Endodermal cell (in vitro differentiated cells): ENCODE results near the gene OTOS. TPM values are rescaled to one million over a fixed set of nuclear protein-coding genes. Genes with fewer than 3 reads are reported as not detected.
A peak's percentile ranks its signal among the peaks of the same experiment; 100 is the strongest.

ENCODE experiments used
- DNase-seq: peaks from one replicate; pipeline ENCODE4 v3.0.0-alpha.2; 2017
- H3K27ac ChIP-seq: 2 replicates; pipeline ENCODE4 v1.5.1; 2013; ENCODE audit warnings: mild to moderate bottlenecking, low read depth, low read length, moderate library complexity
- H3K27me3 ChIP-seq: 2 replicates; pipeline ENCODE4 v1.6.1; 2013; ENCODE audit warnings: mild to moderate bottlenecking, low read length, moderate library complexity; ENCODE audit not compliant: insufficient read depth, control insufficient read depth, poor library complexity, severe bottlenecking
- H3K36me3 ChIP-seq: 2 replicates; pipeline ENCODE4 v1.7.0; 2013; ENCODE audit warnings: mild to moderate bottlenecking, low read length, moderate library complexity; ENCODE audit not compliant: control insufficient read depth, insufficient read depth
- H3K4me1 ChIP-seq: one replicate; pipeline ENCODE4 v1.7.0; 2013; ENCODE audit warnings: low read length; ENCODE audit not compliant: control insufficient read depth, insufficient read depth
- H3K4me3 ChIP-seq: 2 replicates; pipeline ENCODE4 v1.5.1; 2013; ENCODE audit warnings: mild to moderate bottlenecking, low read length, moderate library complexity
- H3K9ac ChIP-seq: 2 replicates; pipeline ENCODE4 v1.6.1; 2013; ENCODE audit warnings: mild to moderate bottlenecking, low read length, moderate library complexity; ENCODE audit not compliant: poor library complexity, severe bottlenecking; ENCODE audit errors: extremely low read depth
- H3K9me3 ChIP-seq: 2 replicates; pipeline ENCODE4 v1.6.1; 2013; ENCODE audit warnings: mild to moderate bottlenecking, low read length, moderate library complexity; ENCODE audit not compliant: control insufficient read depth
- H3K27ac Mint-ChIP-seq: 2 replicates; pipeline ENCODE4 v1.8.0; 2020; ENCODE audit warnings: mixed read lengths
- H3K27me3 Mint-ChIP-seq: 2 replicates; pipeline ENCODE4 v1.8.0; 2021; ENCODE audit warnings: mild to moderate bottlenecking, mixed read lengths; ENCODE audit not compliant: insufficient read depth
- H3K36me3 Mint-ChIP-seq: 2 replicates; pipeline ENCODE4 v1.8.0; 2020; ENCODE audit warnings: low read depth, mixed read lengths
- H3K4me1 Mint-ChIP-seq: 2 replicates; pipeline ENCODE4 v1.8.0; 2020; ENCODE audit warnings: mixed read lengths
- H3K4me3 Mint-ChIP-seq: 2 replicates; pipeline ENCODE4 v1.8.0; 2020; ENCODE audit warnings: mild to moderate bottlenecking, moderate library complexity, mixed read lengths
- H3K9me3 Mint-ChIP-seq: 2 replicates; pipeline ENCODE4 v1.8.0; 2020; ENCODE audit warnings: mild to moderate bottlenecking, mixed read lengths
- CTCF ChIP-seq: fragments of 200-600 bp; sonication (generic); conservative IDR thresholded peaks from 2 replicates; pipeline ENCODE4 v1.5.0; 2021; ENCODE audit warnings: antibody characterized with exemption, mild to moderate bottlenecking
- WGBS, 2 experiments: methylation state at CpG; one replicate each; pipeline versions ENCODE4 v1.1.5 to v1.1.7; 2013; ENCODE audit warnings: missing lambda C conversion rate in 2 of 2, mixed read lengths in 1 of 2; ENCODE audit not compliant: insufficient coverage in 1 of 2, insufficient read length in 1 of 2; 5-methylcytosine and 5-hydroxymethylcytosine counted together
- total RNA-seq, 2 donors: library from RNA; stranded (reverse); fragmentation: NEBNext Ultra II Directional in 1 of 2; extraction: Animal tissue kit (Norgen Biotek cat#: 25700) in 1 of 2; gene quantifications; 2 replicates in 1 of 2; 3 replicates in 1 of 2; pipeline ENCODE4 v1.2.1, GENCODE V29; 2021

OTOS gene
- total RNA-seq, 2 donors from 2014 or later = not detected

DNA sequence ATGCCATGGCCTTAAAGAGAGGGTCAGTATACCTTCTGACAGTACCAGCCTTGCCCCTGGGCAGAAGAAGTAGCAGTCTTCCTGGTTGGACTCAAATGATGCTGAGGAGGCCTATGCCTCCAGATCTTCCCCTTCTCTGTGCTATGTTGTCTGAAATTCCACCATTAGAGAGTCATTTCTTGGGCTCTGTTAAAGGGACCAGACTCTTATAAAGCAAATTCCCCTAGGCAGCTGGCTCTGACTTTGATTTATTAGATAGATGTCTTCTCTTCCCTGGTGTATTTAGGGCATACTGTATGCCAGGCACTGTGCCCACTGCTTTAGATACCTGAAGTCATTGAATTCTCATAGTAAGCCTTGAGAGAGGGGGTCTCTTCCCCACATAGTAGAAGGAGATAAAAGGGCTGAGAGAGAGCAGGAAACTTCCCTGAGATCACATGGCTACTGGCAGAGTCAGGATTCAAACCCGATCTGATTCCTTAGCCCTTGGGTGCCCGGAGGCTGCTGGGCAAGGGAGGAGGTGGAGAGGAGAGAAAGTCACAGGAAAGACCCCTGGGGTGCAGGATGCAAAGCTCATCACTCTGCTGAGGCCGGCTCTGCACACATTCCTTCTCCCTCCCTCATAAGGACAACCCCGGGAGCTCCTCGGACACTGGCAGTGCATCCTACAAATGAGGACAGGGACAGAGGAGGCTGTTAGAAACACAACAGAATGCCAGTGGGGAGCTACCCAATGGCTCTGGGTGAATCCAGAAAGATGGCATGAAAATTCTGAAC is 27.4 kb downstream of the OTOS start:
- WGBS, 2 experiments = 56 to 60% methylated on average over 2 to 5 of the region's 5 CpGs
- no peak overlapping the region for H3K4me3 Mint-ChIP-seq
- H3K27me3 Mint-ChIP-seq = peaks cover 3% of the 10 kb centered on the region

GRCh38 chr2:240111253-240111652 is 29.2 kb downstream of the OTOS start:
- DNase-seq = no peak
- peaks cover 3% of the 10 kb centered on the region for H3K4me1 Mint-ChIP-seq
- no peaks in the 10 kb centered on the region for H3K36me3 ChIP-seq
- 93 to 95% methylated on average over 9 to 10 of the region's 10 CpGs for WGBS, 2 experiments
- no peak overlapping the region for H3K4me3 Mint-ChIP-seq
- H3K27ac Mint-ChIP-seq = no peak overlapping the region
- no peak overlapping the region for H3K9ac ChIP-seq
- H3K4me3 ChIP-seq = no peak overlapping the region
- no peak overlapping the region for H3K27ac ChIP-seq
- peaks cover 10% of the 10 kb centered on the region for H3K27me3 Mint-ChIP-seq
- H3K27me3 ChIP-seq = no peaks in the 10 kb centered on the region
- no peak for TF ChIP-seq CTCF
- H3K9me3 Mint-ChIP-seq = no peaks in the 10 kb centered on the region
- no peaks in the 10 kb centered on the region for H3K4me1 ChIP-seq
- H3K36me3 Mint-ChIP-seq = no peaks in the 10 kb centered on the region
- no peaks in the 10 kb centered on the region for H3K9me3 ChIP-seq

More for the DNA sequence above, 27.4 kb downstream of the OTOS start:
- Mint-ChIP-seq H3K4me1 (peaks cover 3% of the 10 kb centered on the region), H3K9me3 (no peaks in the 10 kb centered on the region), H3K27ac (no peak overlapping the region), H3K36me3 (no peaks in the 10 kb centered on the region)
- H3K27ac ChIP-seq = no peak overlapping the region
- TF ChIP-seq CTCF = no peak
- DNase-seq = peak; percentile 80
- H3K36me3 ChIP-seq = no peaks in the 10 kb centered on the region
- H3K9me3 ChIP-seq = no peaks in the 10 kb centered on the region
- H3K4me1 ChIP-seq = no peaks in the 10 kb centered on the region
- no peak overlapping the region for H3K4me3 ChIP-seq
- H3K9ac ChIP-seq = no peak overlapping the region
- H3K27me3 ChIP-seq = no peaks in the 10 kb centered on the region

- no peak overlapping the region for H3K4me3 Mint-ChIP-seq
- H3K4me1 Mint-ChIP-seq = peaks cover 3% of the 10 kb centered on the region
- TF ChIP-seq CTCF = no peak
- WGBS, 2 experiments = 87% methylated on average over 5 to 11 of the region's 11 CpGs
- no peaks in the 10 kb centered on the region for H3K4me1 ChIP-seq
- H3K9me3 Mint-ChIP-seq = no peaks in the 10 kb centered on the region
- no peak overlapping the region for H3K27ac Mint-ChIP-seq
- no peak overlapping the region for H3K9ac ChIP-seq
- H3K36me3 ChIP-seq = no peaks in the 10 kb centered on the region
- no peaks in the 10 kb centered on the region for H3K9me3 ChIP-seq
- no peaks in the 10 kb centered on the region for H3K27me3 ChIP-seq
- H3K36me3 Mint-ChIP-seq = no peaks in the 10 kb centered on the region
- H3K27ac ChIP-seq = no peak overlapping the region
- peaks cover 10% of the 10 kb centered on the region for H3K27me3 Mint-ChIP-seq
- H3K4me3 ChIP-seq = no peak overlapping the region
- no peak for DNase-seq
Measured at GRCh38 chr2:240109386-240109785, 31.1 kb downstream of the OTOS start.
